Colonic mucosa (tissue), 4 donors: ENCODE results near the gene ZNF526. TPM values are rescaled to one million over a fixed set of nuclear protein-coding genes. Genes with fewer than 3 reads are reported as not detected.

ENCODE experiments used
- DNase-seq: peaks from one replicate; pipeline ENCODE4 v3.0.0-alpha.2; 2020
- H3K27ac ChIP-seq: fragments of 200-600 bp; one replicate; pipeline ENCODE4 v1.8.0; 2021
- H3K27me3 ChIP-seq: fragments of 200-600 bp; one replicate; pipeline ENCODE4 v1.8.0; 2021
- H3K36me3 ChIP-seq: fragments of 200-600 bp; one replicate; pipeline ENCODE4 v1.8.0; 2021
- H3K4me1 ChIP-seq: fragments of 200-600 bp; one replicate; pipeline ENCODE4 v1.8.0; 2021; ENCODE audit warnings: mild to moderate bottlenecking
- H3K4me3 ChIP-seq: fragments of 200-600 bp; one replicate; pipeline ENCODE4 v1.8.0; 2021
- H3K9ac ChIP-seq, 2 donors: one replicate each; pipeline ENCODE4 v1.7.0; 2013; ENCODE audit warnings: control low read depth in 2 of 2, low read depth in 2 of 2, low read length in 2 of 2
- H3K9me3 ChIP-seq: fragments of 200-600 bp; one replicate; pipeline ENCODE4 v1.8.0; 2021
- intact Hi-C: fragments of 100-400 bp; cut with DNase I; formaldehyde crosslinking; loops from one replicate; pipeline ENCODE4 v1.14.1; 2022
- total RNA-seq, 2 donors: library from RNA; stranded (reverse); fragmentation: NEBNext Ultra II Directional in 1 of 2; extraction: Animal tissue kit (Norgen Biotek cat#: 25700) in 1 of 2; gene quantifications; one replicate each; pipeline ENCODE4 v1.2.1, GENCODE V29; 2021
- TF ChIP-seq, protein P1 (sequence below): fragments of 200-600 bp; IDR thresholded peaks from one replicate; pipeline ENCODE4 v1.8.0; 2022; ENCODE audit warnings: antibody characterized with exemption, mild to moderate bottlenecking
- donor health status: healthy.
- donor health status: DM: no; HTN: no; CAD: no.
- donor health status: DM: no; HTN: no; CAD: no.

Gene ZNF526
- total RNA-seq, 2 donors from 2014 or later = 9.3 to 12.8 TPM

DNA sequence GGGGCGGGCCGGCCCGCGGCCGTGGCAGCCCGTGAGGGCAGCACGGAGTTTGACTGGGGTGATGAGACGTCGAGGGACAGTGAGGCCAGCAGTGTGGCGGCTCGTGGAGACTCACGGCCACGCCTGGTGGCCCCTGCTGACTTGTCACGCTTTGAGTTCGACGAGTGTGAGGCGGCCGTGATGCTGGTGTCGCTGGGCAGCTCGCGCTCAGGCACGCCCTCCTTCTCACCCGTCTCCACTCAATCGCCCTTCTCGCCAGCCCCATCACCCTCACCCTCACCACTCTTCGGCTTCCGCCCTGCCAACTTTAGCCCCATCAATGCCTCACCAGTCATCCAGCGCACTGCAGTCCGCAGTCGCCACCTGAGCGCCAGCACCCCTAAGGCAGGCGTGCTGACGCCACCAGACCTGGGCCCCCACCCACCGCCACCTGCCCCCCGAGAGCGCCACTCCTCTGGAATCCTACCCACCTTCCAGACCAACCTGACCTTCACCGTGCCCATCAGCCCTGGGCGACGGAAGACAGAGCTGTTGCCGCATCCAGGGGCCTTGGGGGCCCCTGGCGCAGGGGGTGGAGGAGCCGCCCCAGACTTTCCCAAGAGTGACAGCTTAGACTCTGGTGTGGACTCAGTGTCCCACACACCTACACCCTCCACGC is 53.4 kb downstream of the ZNF526 start:
- Histone ChIP-seq H3K27ac (no peak overlapping the region), H3K36me3 (no peaks in the 10 kb centered on the region), H3K4me3 (no peak overlapping the region), H3K4me1 (peaks cover 18% of the 10 kb centered on the region), H3K27me3 (no peaks in the 10 kb centered on the region), H3K9me3 (no peaks in the 10 kb centered on the region), H3K9ac (no peak overlapping the region)
- no peak for DNase-seq
- TF ChIP-seq, protein P1, sequence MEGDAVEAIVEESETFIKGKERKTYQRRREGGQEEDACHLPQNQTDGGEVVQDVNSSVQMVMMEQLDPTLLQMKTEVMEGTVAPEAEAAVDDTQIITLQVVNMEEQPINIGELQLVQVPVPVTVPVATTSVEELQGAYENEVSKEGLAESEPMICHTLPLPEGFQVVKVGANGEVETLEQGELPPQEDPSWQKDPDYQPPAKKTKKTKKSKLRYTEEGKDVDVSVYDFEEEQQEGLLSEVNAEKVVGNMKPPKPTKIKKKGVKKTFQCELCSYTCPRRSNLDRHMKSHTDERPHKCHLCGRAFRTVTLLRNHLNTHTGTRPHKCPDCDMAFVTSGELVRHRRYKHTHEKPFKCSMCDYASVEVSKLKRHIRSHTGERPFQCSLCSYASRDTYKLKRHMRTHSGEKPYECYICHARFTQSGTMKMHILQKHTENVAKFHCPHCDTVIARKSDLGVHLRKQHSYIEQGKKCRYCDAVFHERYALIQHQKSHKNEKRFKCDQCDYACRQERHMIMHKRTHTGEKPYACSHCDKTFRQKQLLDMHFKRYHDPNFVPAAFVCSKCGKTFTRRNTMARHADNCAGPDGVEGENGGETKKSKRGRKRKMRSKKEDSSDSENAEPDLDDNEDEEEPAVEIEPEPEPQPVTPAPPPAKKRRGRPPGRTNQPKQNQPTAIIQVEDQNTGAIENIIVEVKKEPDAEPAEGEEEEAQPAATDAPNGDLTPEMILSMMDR = no peak
- intact Hi-C loops = no loop called here

DNA sequence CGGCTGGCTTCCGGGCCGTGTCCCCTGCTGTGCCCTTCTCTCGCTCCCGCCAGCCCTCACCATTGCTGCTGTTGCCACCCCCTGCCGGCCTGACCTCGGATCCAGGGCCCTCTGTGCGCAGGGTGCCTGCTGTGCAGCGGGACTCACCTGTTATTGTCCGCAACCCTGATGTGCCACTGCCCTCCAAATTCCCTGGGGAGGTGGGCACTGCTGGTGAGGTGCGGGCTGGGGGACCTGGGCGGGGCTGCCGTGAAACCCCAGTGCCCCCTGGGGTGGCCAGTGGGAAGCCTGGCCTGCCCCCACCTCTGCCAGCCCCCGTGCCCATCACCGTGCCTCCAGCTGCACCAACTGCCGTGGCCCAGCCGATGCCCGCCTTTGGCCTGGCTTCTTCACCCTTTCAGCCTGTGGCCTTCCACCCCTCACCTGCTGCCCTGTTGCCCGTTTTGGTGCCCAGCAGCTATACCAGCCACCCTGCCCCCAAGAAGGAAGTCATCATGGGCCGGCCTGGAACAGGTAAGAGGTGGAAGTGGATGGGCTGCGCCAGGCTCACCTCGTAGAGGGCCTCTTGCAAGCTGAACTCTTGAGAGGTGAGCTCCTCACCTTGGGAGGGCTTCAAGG is 54.1 kb downstream of the ZNF526 start:
- H3K27ac ChIP-seq = no peak overlapping the region
- H3K4me1 ChIP-seq = peaks cover 21% of the 10 kb centered on the region
- intact Hi-C loops = no loop called here
- H3K9me3 ChIP-seq = no peaks in the 10 kb centered on the region
- peak overlapping the region in 1 of 2 donors; percentile 43 for H3K9ac ChIP-seq
- no peaks in the 10 kb centered on the region for H3K27me3 ChIP-seq
- DNase-seq = no peak
- no peaks in the 10 kb centered on the region for H3K36me3 ChIP-seq
- H3K4me3 ChIP-seq = no peak overlapping the region
- TF ChIP-seq, protein P1 = no peak

DNA sequence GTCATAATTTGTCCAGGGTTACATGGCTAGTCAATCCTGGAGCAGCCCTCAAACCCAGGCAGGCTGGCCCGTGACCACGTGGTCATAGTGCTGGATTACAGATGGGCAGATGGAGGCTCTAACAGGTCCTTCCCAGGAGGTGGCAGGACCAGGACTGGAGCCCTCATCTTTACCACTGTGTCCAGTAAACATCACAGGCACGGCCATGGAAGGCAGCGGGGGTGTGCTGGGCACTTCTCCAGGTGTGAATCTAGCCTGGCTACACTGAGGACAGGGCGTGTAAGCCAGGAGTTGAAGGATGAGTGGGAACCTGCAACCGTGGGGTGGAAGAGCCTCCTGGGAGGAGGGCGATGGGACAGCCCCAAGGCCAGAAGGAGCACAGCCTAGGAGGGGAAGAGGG is 55.0 kb downstream of the ZNF526 start:
- Histone ChIP-seq H3K9ac (peak overlapping the region; percentile 10 to 12), H3K9me3 (no peaks in the 10 kb centered on the region), H3K27me3 (no peaks in the 10 kb centered on the region), H3K4me3 (no peak overlapping the region), H3K27ac (no peak overlapping the region), H3K4me1 (peaks cover 24% of the 10 kb centered on the region), H3K36me3 (no peaks in the 10 kb centered on the region)
- no peak for DNase-seq
- intact Hi-C loops = no loop called here
- TF ChIP-seq, protein P1 = no peak

GRCh38 chr19:42275517-42275916 is 55.4 kb downstream of the ZNF526 start:
- no peak overlapping the region for H3K27ac ChIP-seq
- H3K4me3 ChIP-seq = no peak overlapping the region
- H3K36me3 ChIP-seq = no peaks in the 10 kb centered on the region
- H3K9ac ChIP-seq = no peak overlapping the region
- peaks cover 22% of the 10 kb centered on the region for H3K4me1 ChIP-seq
- no peaks in the 10 kb centered on the region for H3K27me3 ChIP-seq
- intact Hi-C loops = no loop called here
- H3K9me3 ChIP-seq = no peaks in the 10 kb centered on the region
- DNase-seq = no peak
- TF ChIP-seq, protein P1 = no peak

- Histone ChIP-seq H3K9me3 (no peaks in the 10 kb centered on the region), H3K36me3 (no peaks in the 10 kb centered on the region), H3K4me3 (no peak overlapping the region), H3K27ac (no peak overlapping the region), H3K27me3 (no peaks in the 10 kb centered on the region), H3K4me1 (peaks cover 16% of the 10 kb centered on the region), H3K9ac (no peak overlapping the region)
- TF ChIP-seq, protein P1 = no peak
- DNase-seq = no peak
- intact Hi-C loops = no loop called here
Measured at GRCh38 chr19:42276284-42276683, 56.2 kb downstream of the ZNF526 start.
